GM12892 (cell line): ENCODE data around the gene RPL35.

Source experiments
- POLR2A ChIP-seq: IDR thresholded peaks from 2 replicates; pipeline ENCODE4 v1.6.1; 2011; ENCODE audit warnings: low read depth, low read length, control low read depth
- POLR2AphosphoS5 ChIP-seq: IDR thresholded peaks from 2 replicates; pipeline ENCODE4 v1.6.1; 2011; ENCODE audit warnings: low read depth, low read length, control low read depth

DNA sequence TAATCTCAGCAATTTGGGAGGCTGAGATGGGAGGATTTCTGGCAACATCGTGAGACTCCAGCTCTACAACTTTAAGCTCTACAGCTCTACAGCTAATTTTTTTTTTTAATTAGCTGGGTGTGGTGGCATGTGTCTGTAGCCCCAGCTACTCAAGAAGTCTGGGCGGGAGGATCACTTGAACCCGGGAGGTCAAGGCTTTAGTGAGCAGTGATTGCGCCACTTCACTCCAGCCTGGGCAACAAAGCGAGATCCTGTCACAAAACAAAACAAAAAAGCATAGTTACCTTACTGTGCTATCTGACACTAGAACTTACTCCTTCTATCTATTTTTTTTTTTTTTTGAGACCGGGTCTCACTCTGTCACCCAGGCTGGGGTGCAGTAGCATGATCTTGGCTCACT lies 14.8 kb downstream of the RPL35 start:
- no peak for TF ChIP-seq POLR2A
- no peak for TF ChIP-seq POLR2AphosphoS5
